Left lung (tissue), 10 donors: ENCODE measurements around the gene PTDSS2. TPM values are rescaled to one million over a fixed set of nuclear protein-coding genes. Genes with fewer than 3 reads are reported as not detected.
"Not testable (repeated sequence)": the region's sequence is repeated elsewhere in the genome, so short reads cannot be mapped to it uniquely, and the experiment has no call there.

Source experiments
- ATAC-seq: fragments of 200-7000 bp; cut with Tn5 transposase; one replicate; pipeline ENCODE4 v1.9.1; 2020; ENCODE audit warnings: moderate library complexity
- DNase-seq, 4 donors: peaks; one replicate each; pipeline ENCODE4 v3.0.0-alpha.2; 2013 to 2020
- H3K27ac ChIP-seq, 2 donors: fragments of 200-600 bp; sonication (generic) in 1 of 2; one replicate each; pipeline versions ENCODE4 v1.5.0 to v1.8.0; 2020 to 2021
- H3K27me3 ChIP-seq, 2 donors: fragments of 200-600 bp; sonication (generic) in 1 of 2; one replicate each; pipeline versions ENCODE4 v1.5.0 to v1.8.0; 2020 to 2021
- H3K36me3 ChIP-seq, 2 donors: fragments of 200-600 bp; sonication (generic) in 1 of 2; one replicate each; pipeline versions ENCODE4 v1.5.0 to v1.8.0; 2020 to 2021
- H3K4me1 ChIP-seq, 2 donors: fragments of 200-600 bp; one replicate each; pipeline ENCODE4 v1.8.0; 2021
- H3K4me3 ChIP-seq, 2 donors: fragments of 200-600 bp; sonication (generic) in 1 of 2; one replicate each; pipeline versions ENCODE4 v1.5.0 to v1.8.0; 2020 to 2021; ENCODE audit warnings: mild to moderate bottlenecking in 1 of 2
- H3K9me3 ChIP-seq, 2 donors: fragments of 200-600 bp; sonication (generic) in 1 of 2; one replicate each; pipeline versions ENCODE4 v1.5.0 to v1.8.0; 2020 to 2021
- intact Hi-C, 2 donors: fragments of 100-400 bp; cut with DNase I; formaldehyde crosslinking; loops; one replicate each; pipeline versions ENCODE4 v1.11.2 to v1.14.2; 2022
- polyA plus RNA-seq, 6 donors: library from polyadenylated mRNA; unstranded; fragments of 120-200 nt; gene quantifications; one replicate each; pipeline ENCODE4 v1.2.1, GENCODE V29; 2013; ENCODE audit not compliant: insufficient read length in 6 of 6
- total RNA-seq, 2 donors: library from RNA; stranded (reverse); fragmentation: NEBNext Ultra II Directional; extraction: Animal tissue kit (Norgen Biotek cat#: 25700); gene quantifications; one replicate each; pipeline ENCODE4 v1.2.1, GENCODE V29; 2021
- TF ChIP-seq, protein P1 (sequence below), 2 donors: fragments of 200-600 bp; sonication (generic) in 1 of 2; IDR thresholded peaks; one replicate each; pipeline versions ENCODE4 v1.5.0 to v1.8.0; 2021; ENCODE audit warnings: antibody characterized with exemption in 2 of 2
- donor health status: DM: no; HTN: yes; CAD: no.
- donor health status: DM: no; HTN: no; CAD: no.

The PTDSS2 gene
- total and polyA plus RNA-seq, 8 donors = 21.5 to 30.3 (median 25.7) TPM

DNA sequence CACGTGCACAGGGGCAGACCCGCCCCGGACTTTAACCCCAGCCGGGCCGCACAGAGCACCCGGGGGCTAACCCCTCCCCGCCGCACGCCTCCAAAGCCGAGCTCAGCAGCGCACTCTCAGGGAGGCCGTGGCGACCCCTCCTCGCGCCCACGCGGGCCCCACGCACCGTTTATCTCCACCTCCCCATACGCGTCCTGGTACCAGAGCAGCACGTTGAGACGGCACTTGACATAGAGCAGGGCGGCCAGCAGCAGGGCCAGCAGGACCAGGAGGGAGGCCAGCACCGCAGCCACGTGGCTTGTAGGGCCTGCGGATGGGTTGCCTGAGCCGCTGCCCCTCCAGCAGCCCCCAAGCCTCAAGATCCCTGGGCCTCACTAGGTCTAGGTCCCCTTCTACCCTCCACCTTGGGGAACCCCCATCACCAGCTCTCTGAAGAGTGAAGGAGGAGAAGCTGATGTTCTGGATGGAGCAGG is 42.4 kb upstream of the PTDSS2 start:
- intact Hi-C loops = no loop called here
- Histone ChIP-seq H3K27me3 (no peaks in the 10 kb centered on the region), H3K4me3 (peak overlapping the region in 1 of 2 donors; percentile 12), H3K27ac (peak overlapping the region; percentile 0 to 73), H3K9me3 (no peaks in the 10 kb centered on the region), H3K4me1 (peaks cover 8 to 22% of the 10 kb centered on the region in 2 donors), H3K36me3 (peaks cover 0 to 12% of the 10 kb centered on the region in 2 donors)
- DNase-seq (no peak), ATAC-seq (no peak)
- TF ChIP-seq, protein P1, sequence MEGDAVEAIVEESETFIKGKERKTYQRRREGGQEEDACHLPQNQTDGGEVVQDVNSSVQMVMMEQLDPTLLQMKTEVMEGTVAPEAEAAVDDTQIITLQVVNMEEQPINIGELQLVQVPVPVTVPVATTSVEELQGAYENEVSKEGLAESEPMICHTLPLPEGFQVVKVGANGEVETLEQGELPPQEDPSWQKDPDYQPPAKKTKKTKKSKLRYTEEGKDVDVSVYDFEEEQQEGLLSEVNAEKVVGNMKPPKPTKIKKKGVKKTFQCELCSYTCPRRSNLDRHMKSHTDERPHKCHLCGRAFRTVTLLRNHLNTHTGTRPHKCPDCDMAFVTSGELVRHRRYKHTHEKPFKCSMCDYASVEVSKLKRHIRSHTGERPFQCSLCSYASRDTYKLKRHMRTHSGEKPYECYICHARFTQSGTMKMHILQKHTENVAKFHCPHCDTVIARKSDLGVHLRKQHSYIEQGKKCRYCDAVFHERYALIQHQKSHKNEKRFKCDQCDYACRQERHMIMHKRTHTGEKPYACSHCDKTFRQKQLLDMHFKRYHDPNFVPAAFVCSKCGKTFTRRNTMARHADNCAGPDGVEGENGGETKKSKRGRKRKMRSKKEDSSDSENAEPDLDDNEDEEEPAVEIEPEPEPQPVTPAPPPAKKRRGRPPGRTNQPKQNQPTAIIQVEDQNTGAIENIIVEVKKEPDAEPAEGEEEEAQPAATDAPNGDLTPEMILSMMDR (IDR thresholded peaks at IDR 0.05) = no peak

DNA sequence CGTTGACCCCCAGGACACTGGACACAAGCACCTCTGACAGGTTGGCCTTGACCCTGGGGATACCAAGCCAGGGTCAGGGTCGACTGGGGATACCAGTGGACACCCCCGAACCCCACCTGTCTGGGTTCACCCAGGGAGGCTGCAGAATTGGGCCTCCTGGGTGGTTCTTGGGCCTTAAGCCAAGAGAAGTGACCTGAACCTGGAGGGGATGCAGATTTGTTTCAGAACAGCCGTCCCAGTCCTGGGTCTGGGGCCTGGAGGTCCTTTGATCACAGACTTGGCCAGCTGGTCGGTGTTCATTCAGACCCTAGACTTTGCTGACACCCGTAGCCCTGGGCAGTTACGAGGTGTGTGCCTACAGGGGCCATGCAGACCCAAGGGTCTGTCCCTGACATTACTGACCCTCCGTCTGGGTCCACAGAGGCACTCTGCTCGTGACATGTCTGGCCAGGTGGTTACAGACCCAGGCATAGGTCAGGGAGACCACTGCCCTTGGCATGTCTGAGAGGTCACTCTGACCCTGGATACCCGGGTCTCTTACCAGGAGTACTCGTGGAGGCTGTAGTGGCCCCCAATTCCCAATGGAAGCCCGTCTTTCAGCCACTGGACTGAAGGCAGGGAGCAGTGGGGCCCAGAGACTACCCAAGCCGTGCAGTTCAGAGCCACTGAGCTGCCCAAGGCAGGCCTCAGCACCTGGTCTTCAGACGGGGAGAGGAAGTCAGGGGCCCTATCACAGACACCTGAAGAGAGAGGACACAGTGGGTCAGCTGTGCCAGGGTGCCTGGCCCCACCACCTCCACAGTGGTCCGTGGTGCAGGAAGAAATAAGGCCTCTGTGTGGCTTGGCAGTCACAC is 41.7 kb upstream of the PTDSS2 start:
- H3K27me3 ChIP-seq = no peaks in the 10 kb centered on the region
- peaks cover 14 to 29% of the 10 kb centered on the region in 2 donors for H3K4me1 ChIP-seq
- no peak overlapping the region for H3K4me3 ChIP-seq
- no peak for DNase-seq
- no peak for ATAC-seq
- TF ChIP-seq, protein P1 (IDR thresholded peaks at IDR 0.05) = no peak
- intact Hi-C loops = no loop called here
- H3K27ac ChIP-seq = no peak overlapping the region
- H3K9me3 ChIP-seq = no peaks in the 10 kb centered on the region
- H3K36me3 ChIP-seq = peaks cover 0 to 12% of the 10 kb centered on the region in 2 donors

DNA sequence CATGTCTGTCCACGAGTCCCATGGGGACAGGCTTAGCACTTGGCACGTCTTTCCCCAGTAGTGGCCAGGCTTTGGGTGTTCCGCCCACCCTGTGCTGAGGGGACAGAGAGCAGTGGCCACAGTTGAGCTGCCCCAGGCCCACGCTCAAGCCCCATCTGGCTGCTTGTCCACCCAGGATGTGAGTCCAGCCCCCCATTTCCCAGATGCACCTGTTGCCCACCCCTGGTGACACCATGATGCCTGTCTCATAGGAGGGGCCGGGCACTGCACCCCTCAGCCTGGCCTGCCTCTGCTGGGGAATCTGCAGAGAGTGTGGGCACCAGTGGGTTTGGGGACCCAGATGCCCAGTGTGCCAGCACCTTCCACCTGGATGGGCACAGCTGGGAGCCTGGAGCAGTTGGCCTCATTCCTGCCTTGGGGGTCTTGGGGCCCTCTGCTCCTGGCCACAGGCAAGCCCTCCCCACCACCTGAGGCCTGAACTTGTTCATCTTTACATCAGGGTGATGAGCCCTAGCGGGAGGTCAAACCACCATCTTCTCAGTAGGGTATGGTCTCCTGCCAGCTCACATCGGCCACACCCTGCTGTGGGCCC is 41.0 kb upstream of the PTDSS2 start:
- no peaks in the 10 kb centered on the region for H3K9me3 ChIP-seq
- intact Hi-C loops = no loop called here
- DNase-seq (peak in 2 of 4 donors; percentile 30 to 69), ATAC-seq (no peak)
- TF ChIP-seq, protein P1 (IDR thresholded peaks at IDR 0.05) = no peak
- H3K36me3 ChIP-seq = peaks cover 0 to 7% of the 10 kb centered on the region in 2 donors
- no peak overlapping the region for H3K4me3 ChIP-seq
- H3K4me1 ChIP-seq = peaks cover 14 to 30% of the 10 kb centered on the region in 2 donors
- no peak overlapping the region for H3K27ac ChIP-seq
- H3K27me3 ChIP-seq = no peaks in the 10 kb centered on the region

- Histone ChIP-seq H3K36me3 (no peaks in the 10 kb centered on the region), H3K9me3 (no peaks in the 10 kb centered on the region), H3K4me1 (peaks cover 14 to 37% of the 10 kb centered on the region in 2 donors), H3K4me3 (no peak overlapping the region), H3K27ac (no peak overlapping the region), H3K27me3 (no peaks in the 10 kb centered on the region)
- ATAC-seq (no peak), DNase-seq (peak in 2 of 4 donors; percentile 31 to 58)
- intact Hi-C loops = no loop called here
- TF ChIP-seq, protein P1 (IDR thresholded peaks at IDR 0.05) = no peak
Observed at GRCh38 chr11:409600-410483, 40.2 kb upstream of the PTDSS2 start.

GRCh38 chr11:410711-411110 is 39.4 kb upstream of the PTDSS2 start:
- ATAC-seq, H3K9me3 ChIP-seq, intact Hi-C loops, H3K27ac ChIP-seq, H3K36me3 ChIP-seq, H3K27me3 ChIP-seq, H3K4me3 ChIP-seq: not testable (repeated sequence)
- peaks cover 14 to 41% of the 10 kb centered on the region in 2 donors for H3K4me1 ChIP-seq
- peak in 1 of 4 donors; percentile 34 for DNase-seq

DNA sequence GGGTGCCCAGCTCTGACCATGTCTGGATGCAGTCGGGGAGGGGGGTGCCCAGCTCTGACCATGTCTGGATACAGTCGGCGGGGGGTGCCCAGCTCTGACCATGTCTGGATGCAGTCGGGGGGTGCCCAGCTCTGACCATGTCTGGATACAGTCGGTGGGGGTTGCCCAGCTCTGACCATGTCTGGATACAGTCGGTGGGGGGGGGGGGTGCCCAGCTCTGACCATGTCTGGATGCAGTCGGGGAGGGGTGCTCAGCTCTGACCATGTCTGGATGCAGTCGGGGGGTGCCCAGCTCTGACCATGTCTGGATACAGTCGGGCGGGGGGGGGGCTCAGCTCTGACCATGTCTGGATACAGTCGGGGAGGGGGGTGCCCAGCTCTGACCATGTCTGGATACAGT is 38.6 kb upstream of the PTDSS2 start:
- H3K27me3 ChIP-seq, H3K27ac ChIP-seq, H3K9me3 ChIP-seq, intact Hi-C loops, ATAC-seq, H3K36me3 ChIP-seq, H3K4me3 ChIP-seq: not testable (repeated sequence)
- DNase-seq = peak in 1 of 4 donors; percentile 49
- peaks cover 10 to 41% of the 10 kb centered on the region in 2 donors for H3K4me1 ChIP-seq
